Sciatic nerve (tissue), 2 donors: Measurements from ENCODE around the gene CHIC2. TPM values are rescaled to one million over a fixed set of nuclear protein-coding genes. Genes with fewer than 3 reads are reported as not detected.

Experiments
- ATAC-seq: fragments of 200-7000 bp; cut with Tn5 transposase; one replicate; pipeline ENCODE4 v1.9.1; 2020; ENCODE audit warnings: mild to moderate bottlenecking, moderate library complexity
- DNase-seq: peaks from one replicate; pipeline ENCODE4 v3.0.0-alpha.2; 2020; ENCODE audit warnings: low spot score
- intact Hi-C: fragments of 100-400 bp; cut with DNase I; formaldehyde crosslinking; loops from one replicate; pipeline ENCODE4 v1.14.2; 2022
- total RNA-seq: library from RNA; stranded (reverse); fragmentation: NEBNext Ultra II Directional; extraction: Animal tissue kit (Norgen Biotek cat#: 25700); gene quantifications from one replicate; pipeline ENCODE4 v1.2.1, GENCODE V29; 2021
- donor health status: DM: no; HTN: no; CAD: no.
- donor health status: DM: no; HTN: no; CAD: no.

CHIC2 gene
- total RNA-seq, 1 donor from 2014 or later: 34.2 TPM

- no peak for DNase-seq
- intact Hi-C loops: no loop called here
- ATAC-seq: no peak
Observed at GRCh38 chr4:54094451-54094850, 30.0 kb upstream of the CHIC2 start.

DNA sequence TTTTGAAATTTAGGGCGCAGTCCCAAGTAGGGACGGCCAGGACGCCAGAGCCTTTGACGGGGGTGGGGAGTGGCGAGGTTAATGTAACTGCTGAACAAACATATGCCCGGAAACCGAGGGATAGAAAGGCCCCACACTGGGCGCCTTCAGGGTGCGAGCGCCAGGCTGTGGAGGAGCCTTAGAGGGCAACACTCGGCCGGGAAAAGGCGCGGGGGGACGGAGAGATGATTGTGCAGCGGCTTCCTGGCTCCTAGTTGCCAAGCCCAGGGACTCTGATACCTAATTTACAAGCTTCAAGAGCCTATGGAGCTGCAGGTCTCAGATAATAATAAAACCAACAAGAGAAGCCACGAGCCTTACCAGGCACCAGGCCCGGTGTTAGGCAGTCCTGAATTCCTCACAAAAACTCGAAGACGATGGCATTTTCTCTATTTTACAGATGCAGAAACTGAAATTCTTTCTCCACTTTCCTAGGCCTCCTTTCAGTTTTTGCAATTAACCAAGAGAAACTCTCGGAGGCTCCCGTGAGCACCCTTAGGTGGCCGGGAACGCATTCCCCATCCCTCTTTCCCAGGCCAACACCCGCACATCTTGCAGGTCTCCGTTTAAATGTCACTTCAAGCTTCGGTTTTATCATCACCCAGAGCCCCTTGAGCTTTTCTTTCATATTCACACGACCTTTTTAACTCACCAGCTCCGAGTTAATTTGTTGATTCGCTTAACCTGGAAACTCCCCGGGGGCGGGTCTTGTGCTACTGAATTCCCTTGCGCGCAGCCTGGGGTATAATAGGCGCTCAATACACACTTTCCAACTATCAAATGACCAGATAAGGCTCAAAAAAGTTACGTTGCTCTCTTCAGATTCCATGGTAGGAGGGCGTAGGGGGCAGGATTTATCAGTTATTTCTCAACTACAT lies 29.2 kb upstream of the CHIC2 start:
- ATAC-seq (no peak), DNase-seq (no peak)
- intact Hi-C loops: no loop called here

- intact Hi-C loops: no loop called here
- DNase-seq: no peak
- ATAC-seq: no peak
Observed at GRCh38 chr4:54092405-54093323, 28.3 kb upstream of the CHIC2 start.

GRCh38 chr4:54091637-54092404 lies 27.4 kb upstream of the CHIC2 start:
- ATAC-seq: peak; percentile 93
- intact Hi-C loops: no loop called here
- peak; percentile 87 for DNase-seq

DNA sequence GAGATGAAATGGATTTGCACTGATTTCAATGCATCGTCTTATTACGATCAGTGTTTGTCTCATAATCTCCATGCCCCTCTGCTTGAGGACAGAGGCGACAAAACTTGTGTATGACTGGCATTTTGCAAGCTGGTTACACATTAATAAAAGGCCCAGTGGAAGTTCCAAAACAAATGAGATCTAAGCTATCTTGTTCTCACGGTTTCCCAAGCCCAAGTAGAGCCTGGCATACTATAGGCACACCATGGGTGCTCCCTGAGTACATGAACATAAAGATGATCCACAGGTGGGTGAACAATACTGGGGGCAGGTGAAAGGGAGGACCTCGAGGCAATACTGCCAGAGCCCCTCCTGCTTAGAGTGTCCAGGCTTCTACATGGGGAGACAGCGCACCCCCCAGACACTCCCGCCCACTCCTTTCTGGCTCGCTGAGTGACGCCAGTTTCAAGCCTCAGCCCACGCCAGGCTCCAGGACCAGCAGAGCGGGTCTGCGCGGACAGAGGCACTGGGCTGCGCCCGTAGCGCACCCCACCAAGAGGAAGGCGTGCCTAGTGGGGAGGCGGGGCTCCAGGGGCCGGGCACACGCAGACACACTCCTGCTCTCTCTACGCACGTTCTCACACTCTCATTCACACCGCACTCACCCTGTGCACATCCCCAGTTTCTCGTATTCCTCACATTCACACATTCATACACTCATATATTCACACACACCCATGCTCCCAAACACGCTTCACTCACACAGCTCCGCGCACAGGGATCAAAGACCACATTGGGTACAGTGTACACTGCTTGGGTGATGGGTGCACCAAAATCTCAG lies 26.6 kb upstream of the CHIC2 start:
- DNase-seq (no peak), ATAC-seq (peak; percentile 87)
- intact Hi-C loops: no loop called here

GRCh38 chr4:54090404-54090803 lies 26.0 kb upstream of the CHIC2 start:
- intact Hi-C loops: no loop called here
- no peak for DNase-seq
- ATAC-seq: no peak

DNA sequence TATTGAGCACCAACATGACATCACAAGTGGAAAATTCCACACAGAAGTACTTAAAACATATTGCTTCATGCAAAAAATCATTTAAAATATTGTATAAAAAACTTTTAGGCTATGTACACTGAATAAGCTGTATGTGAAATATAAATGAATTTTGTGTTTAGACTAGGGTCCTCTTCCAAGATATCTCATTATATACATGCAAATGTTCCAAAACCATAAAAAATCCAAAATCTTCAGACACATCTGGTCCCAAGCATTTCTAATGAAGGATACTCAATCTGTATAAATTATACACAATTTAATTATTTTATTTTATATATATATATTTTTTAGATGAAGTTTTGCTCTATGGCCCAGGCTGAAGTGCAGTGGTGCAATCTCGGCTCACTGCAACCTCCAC lies 25.5 kb upstream of the CHIC2 start:
- intact Hi-C loops: no loop called here
- ATAC-seq (no peak), DNase-seq (no peak)

DNA sequence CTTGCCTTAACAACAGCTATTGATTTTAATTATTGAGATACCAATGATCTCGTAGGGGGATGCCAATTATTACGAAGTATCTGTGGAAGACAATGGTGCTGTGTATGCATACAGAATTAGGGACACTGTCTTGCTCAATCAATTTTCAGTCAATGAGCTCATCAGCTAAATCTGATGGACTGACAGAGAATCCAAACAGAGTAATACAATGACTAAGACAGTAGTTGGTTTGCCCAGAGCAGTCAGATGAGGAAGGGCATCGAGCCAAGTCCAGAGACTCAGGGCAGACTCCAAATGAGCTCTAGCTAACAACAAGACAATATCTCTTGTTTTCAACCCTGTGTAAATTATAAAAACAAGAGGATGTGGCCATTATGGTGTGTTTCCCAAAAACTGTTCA lies 20.9 kb upstream of the CHIC2 start:
- intact Hi-C loops: no loop called here
- DNase-seq (no peak), ATAC-seq (peak; percentile 68)

DNA sequence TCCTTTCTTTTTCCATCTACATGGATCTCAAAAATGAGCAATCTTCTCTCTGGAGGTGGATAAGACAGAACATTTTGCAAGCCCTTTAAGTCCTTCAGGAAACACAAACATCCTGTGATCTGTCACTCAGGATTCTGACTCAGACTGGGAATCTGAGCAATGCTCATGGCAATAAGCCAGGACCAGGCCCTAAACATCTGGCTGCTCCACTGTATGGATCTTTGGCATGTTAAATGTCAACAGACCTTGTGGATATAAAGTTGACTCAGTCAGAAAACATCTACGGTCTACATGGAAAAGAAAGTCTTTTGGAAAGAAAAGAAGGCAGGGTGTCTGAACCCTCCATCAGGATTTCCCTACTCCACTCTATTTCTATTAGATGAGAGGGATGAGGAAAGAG lies 17.8 kb upstream of the CHIC2 start:
- intact Hi-C loops: no loop called here
- ATAC-seq (no peak), DNase-seq (no peak)

GRCh38 chr4:54077812-54078211 lies 13.4 kb upstream of the CHIC2 start:
- intact Hi-C loops: no loop called here
- ATAC-seq: no peak

GRCh38 chr4:54076673-54077072 lies 12.3 kb upstream of the CHIC2 start:
- no peak for ATAC-seq
- no peak for DNase-seq
- intact Hi-C loops: no loop called here

More at GRCh38 chr4:54077812-54078211, 13.4 kb upstream of the CHIC2 start:
- DNase-seq: no peak

DNA sequence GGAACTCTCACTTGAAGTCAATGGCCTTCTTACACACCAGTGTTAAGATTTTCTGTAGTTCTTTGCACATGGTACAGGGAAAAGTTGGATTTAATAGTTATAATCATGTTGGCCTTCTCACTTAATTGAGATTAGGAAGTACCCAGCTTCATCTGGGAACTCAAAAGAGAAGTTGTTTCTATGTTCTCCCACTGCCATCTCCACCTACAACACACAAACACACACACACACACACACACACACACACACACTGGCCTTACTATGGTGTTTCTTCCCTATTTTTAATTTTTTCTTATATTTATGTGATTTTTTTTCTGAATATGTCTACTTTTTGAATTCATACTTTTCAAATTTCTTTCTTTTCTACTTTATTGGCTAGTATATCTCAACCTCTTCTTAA lies 10.0 kb upstream of the CHIC2 start:
- intact Hi-C loops: no loop called here
- ATAC-seq: no peak

DNA sequence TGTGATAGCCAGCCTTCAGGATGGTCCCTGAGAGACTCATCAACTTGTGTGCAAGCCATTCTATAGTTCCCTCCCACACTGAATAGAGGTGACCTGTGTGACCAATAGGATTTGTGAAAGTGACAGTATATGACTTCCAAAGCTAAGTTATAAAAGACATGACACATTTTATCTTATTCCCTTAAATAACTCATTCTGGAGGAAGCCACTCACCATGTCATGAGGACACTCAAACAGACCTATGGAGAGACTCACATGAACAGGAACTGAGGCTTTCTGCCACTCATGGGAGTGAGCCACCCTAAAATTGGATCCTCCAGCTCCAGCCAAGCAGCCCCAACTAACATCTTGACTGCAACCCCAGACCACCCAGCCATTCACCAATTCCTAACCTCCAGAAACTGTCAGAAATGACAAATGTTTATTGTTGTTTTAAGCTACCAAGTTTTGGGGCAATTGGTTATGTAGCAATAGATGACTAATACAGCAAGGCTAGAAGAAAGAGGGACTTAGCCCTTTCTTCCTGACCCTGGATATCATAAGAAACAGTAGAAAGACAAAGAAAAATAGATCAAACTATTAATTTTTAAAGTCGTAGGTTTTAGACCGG lies 9.0 kb upstream of the CHIC2 start:
- intact Hi-C loops: no loop called here
- no peak for ATAC-seq
- DNase-seq: no peak

More for the DNA sequence above, 10.0 kb upstream of the CHIC2 start:
- DNase-seq: no peak

DNA sequence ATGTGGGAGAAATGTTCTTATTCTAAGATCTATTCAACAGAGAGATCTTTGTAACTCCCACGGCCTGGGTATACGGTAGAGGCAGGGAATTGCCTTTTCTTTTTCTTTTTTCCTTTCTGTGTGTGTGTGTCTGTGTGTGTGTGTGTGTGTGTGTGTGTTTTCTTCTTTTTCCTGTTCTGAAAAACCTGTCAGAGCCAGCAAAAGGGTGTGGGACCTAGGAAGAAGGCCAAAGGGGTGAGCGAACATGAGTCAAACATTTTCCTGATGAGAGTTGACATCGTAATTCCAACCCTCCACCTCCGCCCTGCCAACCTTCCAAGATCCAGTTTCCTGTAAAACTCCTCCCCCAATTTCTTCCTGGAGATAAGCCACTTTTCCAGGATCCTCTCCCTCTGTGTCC lies 2.8 kb upstream of the CHIC2 start:
- intact Hi-C loops: no loop called here
- no peak for DNase-seq
- ATAC-seq: peak; percentile 32

DNA sequence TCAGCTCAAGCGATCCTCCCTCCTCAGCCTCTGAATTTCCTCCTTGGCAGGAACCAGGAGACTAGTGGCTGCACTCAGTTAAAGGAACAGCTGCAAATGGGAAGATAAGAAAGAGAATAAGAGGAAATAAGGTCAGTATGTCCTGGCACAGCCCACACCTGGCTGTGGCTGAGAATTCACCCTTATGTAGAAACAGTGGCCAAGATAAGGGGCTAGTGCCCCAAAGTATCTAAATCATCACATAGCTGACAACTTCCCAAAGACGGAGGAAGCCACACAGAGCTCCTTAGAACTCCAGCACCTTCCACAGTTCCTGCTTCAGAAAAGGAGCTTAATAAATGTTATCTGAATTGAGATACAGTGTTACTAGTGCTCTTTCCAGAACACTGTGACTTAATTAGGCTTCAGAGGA lies 2.3 kb upstream of the CHIC2 start:
- no peak for DNase-seq
- ATAC-seq: no peak
- intact Hi-C loops: no loop called here

DNA sequence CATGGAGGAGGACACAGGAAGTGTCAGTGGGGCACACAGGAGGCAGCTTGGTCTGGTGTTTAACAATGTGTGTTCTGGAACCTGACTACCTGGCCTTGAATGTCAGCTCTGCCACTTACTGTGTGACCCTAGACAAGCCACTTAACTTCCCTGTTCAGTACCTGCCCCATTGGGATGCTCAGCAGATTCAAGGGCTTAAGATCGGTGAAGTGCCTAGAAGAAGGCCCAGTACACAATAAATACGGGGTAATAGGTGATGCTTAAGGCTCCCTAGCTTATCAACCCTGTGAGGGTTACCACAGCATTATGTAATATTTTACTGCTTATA lies 1.6 kb upstream of the CHIC2 start:
- DNase-seq (no peak), ATAC-seq (no peak)
- intact Hi-C loops: no loop called here

DNA sequence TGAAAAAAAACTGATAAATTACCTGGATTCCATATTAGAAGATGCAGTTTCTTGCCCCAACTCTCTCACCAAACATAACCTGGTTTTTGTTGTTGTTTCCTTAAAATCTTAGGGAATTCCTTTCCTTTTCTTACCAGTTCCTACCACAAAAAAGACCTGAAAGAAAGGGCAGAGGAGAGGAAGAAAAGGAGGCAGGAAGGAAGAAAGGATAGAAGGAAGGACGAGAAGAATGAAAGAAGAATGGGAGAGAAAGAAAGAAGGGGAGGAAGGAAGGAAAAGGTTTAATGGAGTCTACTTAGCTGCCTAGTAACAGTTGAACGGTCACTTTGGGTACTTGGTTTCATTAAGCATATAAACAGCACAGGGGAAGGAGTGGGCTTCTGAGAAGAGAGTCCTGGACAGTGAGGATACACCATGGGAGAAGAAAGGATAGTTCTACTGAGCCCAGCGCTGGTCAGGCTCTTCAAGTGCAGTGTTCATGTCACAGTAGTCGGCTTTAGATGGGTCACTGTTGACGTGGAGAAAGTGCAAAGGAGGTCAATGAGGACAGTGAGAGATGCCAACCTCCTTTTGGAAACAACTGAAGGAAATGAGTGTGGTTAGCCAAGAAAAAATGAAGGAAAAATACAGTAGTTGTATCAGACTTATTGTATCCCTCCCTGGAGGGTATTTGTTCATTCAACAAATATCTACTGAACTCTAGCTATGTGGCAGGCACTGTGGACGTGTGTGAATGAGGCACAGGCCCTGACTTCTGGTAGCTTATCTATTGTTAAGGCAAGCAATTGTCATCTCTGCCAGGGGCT lies 1.1 kb upstream of the CHIC2 start:
- ATAC-seq (peak; percentile 18), DNase-seq (no peak)
- intact Hi-C loops: no loop called here
